BLaER1 (cell line): ENCODE data around the gene SARDH.
"Not testable (repeated sequence)": the region's sequence is repeated elsewhere in the genome, so short reads cannot be mapped to it uniquely, and the experiment has no call there.

Source experiments
- H3K27ac ChIP-seq: shearing (Covaris generic); formaldehyde crosslinking; 2 replicates; pipeline ENCODE4 v1.8.1; 2022
- H3K27me3 ChIP-seq: shearing (Covaris generic); formaldehyde crosslinking; 2 replicates; pipeline ENCODE4 v1.8.1; 2022
- H3K36me3 ChIP-seq: shearing (Covaris generic); formaldehyde crosslinking; 2 replicates; pipeline ENCODE4 v1.8.1; 2022
- H3K4me1 ChIP-seq: shearing (Covaris generic); formaldehyde crosslinking; 2 replicates; pipeline ENCODE4 v1.8.1; 2022
- H3K4me2 ChIP-seq: shearing (Covaris generic); formaldehyde crosslinking; 2 replicates; pipeline ENCODE4 v1.8.1; 2022
- H3K4me3 ChIP-seq: shearing (Covaris generic); formaldehyde crosslinking; 2 replicates; pipeline ENCODE4 v1.8.1; 2022
- H3K9ac ChIP-seq: shearing (Covaris generic); formaldehyde crosslinking; 2 replicates; pipeline ENCODE4 v1.8.1; 2022
- H3K9me3 ChIP-seq: shearing (Covaris generic); formaldehyde crosslinking; 2 replicates; pipeline ENCODE4 v1.8.1; 2022
- H4K20me1 ChIP-seq: shearing (Covaris generic); formaldehyde crosslinking; 2 replicates; pipeline ENCODE4 v1.8.1; 2022
- Cebpa-rat ChIP-seq: shearing (Covaris generic); IDR thresholded peaks from 2 replicates; pipeline ENCODE4 v1.8.1; 2022

Gene SARDH

GRCh38 chr9:133628766-133629165 lies 109.4 kb downstream of the SARDH start:
- H3K4me2 ChIP-seq, result no peak overlapping the region
- H3K9ac ChIP-seq, result no peak overlapping the region
- no peak for TF ChIP-seq Cebpa-rat
- H3K4me1 ChIP-seq, result peaks cover 18% of the 10 kb centered on the region
- H4K20me1 ChIP-seq, result no peaks in the 10 kb centered on the region
- no peaks in the 10 kb centered on the region for H3K27me3 ChIP-seq
- no peak overlapping the region for H3K4me3 ChIP-seq
- H3K9me3 ChIP-seq, result peaks cover 36% of the 10 kb centered on the region
- no peak overlapping the region for H3K27ac ChIP-seq
- no peaks in the 10 kb centered on the region for H3K36me3 ChIP-seq

GRCh38 chr9:133627341-133627740 lies 110.8 kb downstream of the SARDH start:
- no peak overlapping the region for H3K4me3 ChIP-seq
- H3K4me2 ChIP-seq, result no peak overlapping the region
- H3K27ac ChIP-seq, result no peak overlapping the region
- no peaks in the 10 kb centered on the region for H4K20me1 ChIP-seq
- peaks cover 36% of the 10 kb centered on the region for H3K9me3 ChIP-seq
- no peak overlapping the region for H3K9ac ChIP-seq
- no peaks in the 10 kb centered on the region for H3K27me3 ChIP-seq
- H3K36me3 ChIP-seq, result no peaks in the 10 kb centered on the region
- H3K4me1 ChIP-seq, result peaks cover 3% of the 10 kb centered on the region
- TF ChIP-seq Cebpa-rat, result no peak

GRCh38 chr9:133626008-133626407 lies 112.1 kb downstream of the SARDH start:
- not testable (repeated sequence) for H3K36me3 ChIP-seq, H3K4me1 ChIP-seq, H3K27ac ChIP-seq, H4K20me1 ChIP-seq, H3K27me3 ChIP-seq, H3K9ac ChIP-seq, H3K4me2 ChIP-seq, H3K4me3 ChIP-seq
- peaks cover 36% of the 10 kb centered on the region for H3K9me3 ChIP-seq

GRCh38 chr9:133622555-133622954 lies 115.6 kb downstream of the SARDH start:
- peaks cover 37% of the 10 kb centered on the region for H3K4me1 ChIP-seq
- H3K27ac ChIP-seq, result no peak overlapping the region
- H3K9me3 ChIP-seq, result peaks cover 34% of the 10 kb centered on the region
- H3K9ac ChIP-seq, result no peak overlapping the region
- H3K4me3 ChIP-seq, result no peak overlapping the region
- H4K20me1 ChIP-seq, result no peaks in the 10 kb centered on the region
- H3K27me3 ChIP-seq, result no peaks in the 10 kb centered on the region
- no peaks in the 10 kb centered on the region for H3K36me3 ChIP-seq
- no peak for TF ChIP-seq Cebpa-rat
- H3K4me2 ChIP-seq, result no peak overlapping the region

GRCh38 chr9:133621725-133622267 lies 116.4 kb downstream of the SARDH start:
- H3K36me3 ChIP-seq, result no peaks in the 10 kb centered on the region
- no peak overlapping the region for H3K4me2 ChIP-seq
- peaks cover 41% of the 10 kb centered on the region for H3K4me1 ChIP-seq
- H3K9ac ChIP-seq, result no peak overlapping the region
- no peak overlapping the region for H3K27ac ChIP-seq
- no peaks in the 10 kb centered on the region for H3K27me3 ChIP-seq
- no peaks in the 10 kb centered on the region for H4K20me1 ChIP-seq
- no peak overlapping the region for H3K4me3 ChIP-seq
- H3K9me3 ChIP-seq, result peaks cover 26% of the 10 kb centered on the region
- TF ChIP-seq Cebpa-rat, result no peak

GRCh38 chr9:133619791-133620190 lies 118.4 kb downstream of the SARDH start:
- H3K9me3 ChIP-seq, result peaks cover 6% of the 10 kb centered on the region; the same call in 1 of the 2 replicates
- no peaks in the 10 kb centered on the region for H3K36me3 ChIP-seq
- H3K4me3 ChIP-seq, result no peak overlapping the region
- H3K9ac ChIP-seq, result no peak overlapping the region
- H3K4me2 ChIP-seq, result peak overlapping the region; percentile 72
- TF ChIP-seq Cebpa-rat, result no peak
- H3K27me3 ChIP-seq, result no peaks in the 10 kb centered on the region
- H4K20me1 ChIP-seq, result no peaks in the 10 kb centered on the region
- H3K27ac ChIP-seq, result no peak overlapping the region
- peaks cover 41% of the 10 kb centered on the region for H3K4me1 ChIP-seq

GRCh38 chr9:133618726-133619125 lies 119.4 kb downstream of the SARDH start:
- Histone ChIP-seq H3K27ac (no peak overlapping the region), H3K36me3 (no peaks in the 10 kb centered on the region), H3K27me3 (0 out of 2 replicates have a peak, but pooled peaks cover 4% of the 10 kb centered on the region), H3K4me1 (peaks cover 41% of the 10 kb centered on the region), H3K4me3 (no peak overlapping the region), H3K4me2 (peak overlapping the region; percentile 72; the same call in 1 of the 2 replicates), H4K20me1 (no peaks in the 10 kb centered on the region), H3K9me3 (no peaks in the 10 kb centered on the region), H3K9ac (no peak overlapping the region)
- no peak for TF ChIP-seq Cebpa-rat

GRCh38 chr9:133616643-133617405 lies 121.3 kb downstream of the SARDH start:
- Histone ChIP-seq H3K27me3 (peaks cover 7% of the 10 kb centered on the region; the same call in 1 of the 2 replicates), H3K4me2 (no peak overlapping the region), H3K4me3 (no peak overlapping the region), H3K27ac (no peak overlapping the region), H3K36me3 (no peaks in the 10 kb centered on the region), H3K4me1 (peaks cover 41% of the 10 kb centered on the region), H4K20me1 (no peaks in the 10 kb centered on the region), H3K9ac (no peak overlapping the region), H3K9me3 (no peaks in the 10 kb centered on the region)
- no peak for TF ChIP-seq Cebpa-rat

GRCh38 chr9:133615606-133616188 lies 122.5 kb downstream of the SARDH start:
- no peak overlapping the region for H3K9ac ChIP-seq
- H3K36me3 ChIP-seq, result no peaks in the 10 kb centered on the region
- no peak overlapping the region for H3K4me2 ChIP-seq
- peaks cover 12% of the 10 kb centered on the region; the same call in 1 of the 2 replicates for H3K27me3 ChIP-seq
- no peak overlapping the region for H3K27ac ChIP-seq
- peaks cover 34% of the 10 kb centered on the region for H3K4me1 ChIP-seq
- H3K4me3 ChIP-seq, result no peak overlapping the region
- H3K9me3 ChIP-seq, result no peaks in the 10 kb centered on the region
- no peaks in the 10 kb centered on the region for H4K20me1 ChIP-seq
- no peak for TF ChIP-seq Cebpa-rat

- no peak for TF ChIP-seq Cebpa-rat
- no peak overlapping the region for H3K4me3 ChIP-seq
Measured at GRCh38 chr9:133615186-133615585, 123.0 kb downstream of the SARDH start.

More at GRCh38 chr9:133615186-133615585, 123.0 kb downstream of the SARDH start:
- Histone ChIP-seq H4K20me1 (no peaks in the 10 kb centered on the region), H3K27me3 (peaks cover 12% of the 10 kb centered on the region; the same call in 1 of the 2 replicates), H3K4me1 (peaks cover 29% of the 10 kb centered on the region), H3K9ac (no peak overlapping the region), H3K27ac (no peak overlapping the region), H3K36me3 (no peaks in the 10 kb centered on the region), H3K4me2 (no peak overlapping the region), H3K9me3 (no peaks in the 10 kb centered on the region)
